PC-9 (cell line): ENCODE results near the gene SYMPK.
"Not testable (repeated sequence)": the region's sequence is repeated elsewhere in the genome, so short reads cannot be mapped to it uniquely, and the experiment has no call there.

Experiments
- CTCF ChIP-seq: fragments of 200-600 bp; sonication (generic); conservative IDR thresholded peaks from 2 replicates; pipeline ENCODE4 v1.6.1; 2017; ENCODE audit warnings: mixed run types, antibody characterized with exemption, mild to moderate bottlenecking, moderate library complexity
- EZH2 ChIP-seq: fragments of 200-600 bp; sonication (generic); IDR thresholded peaks from 2 replicates; pipeline ENCODE4 v1.8.0; 2017; ENCODE audit warnings: antibody characterized with exemption, low read depth

- not testable (repeated sequence) for TF ChIP-seq CTCF, EZH2
Measured at GRCh38 chr19:45895983-45896599, 33.1 kb upstream of the SYMPK start.
